ENCODE measurements around the gene DDX46.
"Not testable (repeated sequence)": the region's sequence is repeated elsewhere in the genome, so short reads cannot be mapped to it uniquely, and the experiment has no call there.

DDX46 gene

GRCh38 chr5:134758504-134759341 is at the start of gene DDX46:
TSS of gene DDX46 (plus strand) at chr5:134758779. CDS start at chr5:134758939, 160 bp downstream.
- peak; percentile 92 for DNase-seq (ENCODE audit: low read depth)

- DNase-seq (ENCODE audit: low read depth) = no peak
Measured at GRCh38 chr5:134714120-134714519, 44.5 kb upstream of the DDX46 start.

- DNase-seq (ENCODE audit: low read depth) = no peak
Measured at GRCh38 chr5:134714541-134714940, 44.0 kb upstream of the DDX46 start.

GRCh38 chr5:134715466-134715865 is 43.1 kb upstream of the DDX46 start:
- not testable (repeated sequence) for DNase-seq (ENCODE audit: low read depth)

- no peak for DNase-seq (ENCODE audit: low read depth)
Measured at GRCh38 chr5:134724872-134725271, 33.7 kb upstream of the DDX46 start.

- no peak for DNase-seq (ENCODE audit: low read depth)
Measured at GRCh38 chr5:134732819-134733218, 25.8 kb upstream of the DDX46 start.

- DNase-seq (ENCODE audit: low read depth) = no peak
Measured at GRCh38 chr5:134735243-134735642, 23.3 kb upstream of the DDX46 start.

GRCh38 chr5:134736173-134736812 is 22.3 kb upstream of the DDX46 start:
- DNase-seq (ENCODE audit: low read depth) = no peak

- peak; percentile 96 for DNase-seq (ENCODE audit: low read depth)
Measured at GRCh38 chr5:134738133-134738962, 20.2 kb upstream of the DDX46 start, which contains the start of gene CAMLG. TSS of gene CAMLG (plus strand) at chr5:134738548. CDS start at chr5:134738621, 73 bp downstream.

GRCh38 chr5:134738963-134739661 is 19.5 kb upstream of the DDX46 start:
- no peak for DNase-seq (ENCODE audit: low read depth)

- no peak for DNase-seq (ENCODE audit: low read depth)
Measured at GRCh38 chr5:134741052-134741451, 17.5 kb upstream of the DDX46 start.

GRCh38 chr5:134742134-134742533 is 16.4 kb upstream of the DDX46 start:
- no peak for DNase-seq (ENCODE audit: low read depth)

GRCh38 chr5:134749415-134749814 is 9.2 kb upstream of the DDX46 start:
- DNase-seq (ENCODE audit: low read depth) = no peak

- DNase-seq (ENCODE audit: low read depth) = no peak
Measured at GRCh38 chr5:134758176-134758503, 439 bp upstream of the DDX46 start.

GRCh38 chr5:134767528-134768291 is 9.1 kb downstream of the DDX46 start:
- DNase-seq (ENCODE audit: low read depth) = not testable (repeated sequence)

- no peak for DNase-seq (ENCODE audit: low read depth)
Measured at GRCh38 chr5:134769206-134769605, 10.6 kb downstream of the DDX46 start.

GRCh38 chr5:134772461-134773125 is 14.0 kb downstream of the DDX46 start:
- DNase-seq (ENCODE audit: low read depth) = no peak

- DNase-seq (ENCODE audit: low read depth) = no peak
Measured at GRCh38 chr5:134777366-134777765, 18.8 kb downstream of the DDX46 start.

- no peak for DNase-seq (ENCODE audit: low read depth)
Measured at GRCh38 chr5:134784241-134784920, 25.8 kb downstream of the DDX46 start.
